CD8-positive, alpha-beta memory T cell (primary cell): ENCODE results near the gene CHTF18. TPM values are rescaled to one million over a fixed set of nuclear protein-coding genes. Genes with fewer than 3 reads are reported as not detected.

Experiments
- CTCF ChIA-PET: fragments of 350-600 bp; sonication (Branson Sonifier 250); formaldehyde crosslinking; loops from one replicate; lab custom pipeline; 2021; ENCODE audit warnings: antibody characterized with exemption; lab: Charles Lee
- POLR2A ChIA-PET: fragments of 350-600 bp; sonication (Branson Sonifier 250); formaldehyde crosslinking; loops from one replicate; lab custom pipeline; 2021; ENCODE audit warnings: antibody characterized with exemption; lab: Charles Lee
- DNase-seq, 5 donors: peaks; one replicate each; pipeline versions ENCODE4 v3.0.0 to v3.0.0-alpha.2; 2020 to 2022; ENCODE audit warnings: mixed read lengths in 1 of 5
- H3K27ac ChIP-seq: one replicate; pipeline ENCODE4 v1.7.0; 2013; ENCODE audit warnings: low read depth, mild to moderate bottlenecking, low read length, moderate library complexity
- H3K27me3 ChIP-seq: 2 replicates; pipeline ENCODE4 v1.7.0; 2013; ENCODE audit warnings: low read length, mild to moderate bottlenecking; ENCODE audit not compliant: insufficient read depth, poor library complexity, severe bottlenecking
- H3K36me3 ChIP-seq: 2 replicates; pipeline ENCODE4 v1.7.0; 2013; ENCODE audit warnings: mild to moderate bottlenecking, low read length, moderate library complexity; ENCODE audit not compliant: insufficient read depth
- H3K4me1 ChIP-seq: 2 replicates; pipeline ENCODE4 v1.7.0; 2013; ENCODE audit warnings: mild to moderate bottlenecking, low read length, moderate library complexity; ENCODE audit not compliant: insufficient read depth
- H3K4me3 ChIP-seq: 2 replicates; pipeline ENCODE4 v1.7.0; 2013; ENCODE audit warnings: mild to moderate bottlenecking, low read length
- H3K9me3 ChIP-seq: 2 replicates; pipeline ENCODE4 v1.7.0; 2013; ENCODE audit warnings: mild to moderate bottlenecking, low read length
- H3K27ac Mint-ChIP-seq, 8 donors: one replicate each; pipeline ENCODE4 v1.8.0; 2020 to 2021; ENCODE audit warnings: mixed read lengths in 8 of 8, mild to moderate bottlenecking in 6 of 8, inconsistent platforms in 3 of 8, moderate library complexity in 3 of 8
- H3K27me3 Mint-ChIP-seq, 2 donors: one replicate each; pipeline ENCODE4 v1.8.0; 2020 to 2021; ENCODE audit warnings: mixed read lengths in 2 of 2, mild to moderate bottlenecking in 1 of 2, moderate library complexity in 1 of 2
- H3K36me3 Mint-ChIP-seq, 3 donors: one replicate each; pipeline ENCODE4 v1.8.0; 2020 to 2021; ENCODE audit warnings: mixed read lengths in 3 of 3, inconsistent platforms in 1 of 3, mild to moderate bottlenecking in 1 of 3
- H3K4me1 Mint-ChIP-seq, 3 donors: one replicate each; pipeline ENCODE4 v1.8.0; 2020 to 2021; ENCODE audit warnings: mixed read lengths in 3 of 3, inconsistent platforms in 1 of 3, mild to moderate bottlenecking in 1 of 3
- H3K4me3 Mint-ChIP-seq, 7 donors: one replicate each; pipeline ENCODE4 v1.8.0; 2020 to 2021; ENCODE audit warnings: mixed read lengths in 7 of 7, mild to moderate bottlenecking in 6 of 7, moderate library complexity in 4 of 7, inconsistent platforms in 2 of 7
- H3K9me3 Mint-ChIP-seq, 5 donors: one replicate each; pipeline ENCODE4 v1.8.0; 2020 to 2022; ENCODE audit warnings: mixed read lengths in 5 of 5, mild to moderate bottlenecking in 3 of 5, moderate library complexity in 2 of 5, inconsistent platforms in 1 of 5
- polyA plus RNA-seq: library from polyadenylated mRNA; unstranded; fragments of 300-500 nt; fragmentation: Illumina TruSeq; gene quantifications from one replicate; pipeline ENCODE4 v1.2.3, GENCODE V29; 2021
- total RNA-seq, 2 experiments: library from RNA; stranded (reverse); gene quantifications; one replicate each; pipeline ENCODE4 v1.2.3, GENCODE V29; 2021

CHTF18 gene
- total and polyA plus RNA-seq, 3 experiments from 2014 or later: 3.7 to 122 (median 121) TPM

DNA sequence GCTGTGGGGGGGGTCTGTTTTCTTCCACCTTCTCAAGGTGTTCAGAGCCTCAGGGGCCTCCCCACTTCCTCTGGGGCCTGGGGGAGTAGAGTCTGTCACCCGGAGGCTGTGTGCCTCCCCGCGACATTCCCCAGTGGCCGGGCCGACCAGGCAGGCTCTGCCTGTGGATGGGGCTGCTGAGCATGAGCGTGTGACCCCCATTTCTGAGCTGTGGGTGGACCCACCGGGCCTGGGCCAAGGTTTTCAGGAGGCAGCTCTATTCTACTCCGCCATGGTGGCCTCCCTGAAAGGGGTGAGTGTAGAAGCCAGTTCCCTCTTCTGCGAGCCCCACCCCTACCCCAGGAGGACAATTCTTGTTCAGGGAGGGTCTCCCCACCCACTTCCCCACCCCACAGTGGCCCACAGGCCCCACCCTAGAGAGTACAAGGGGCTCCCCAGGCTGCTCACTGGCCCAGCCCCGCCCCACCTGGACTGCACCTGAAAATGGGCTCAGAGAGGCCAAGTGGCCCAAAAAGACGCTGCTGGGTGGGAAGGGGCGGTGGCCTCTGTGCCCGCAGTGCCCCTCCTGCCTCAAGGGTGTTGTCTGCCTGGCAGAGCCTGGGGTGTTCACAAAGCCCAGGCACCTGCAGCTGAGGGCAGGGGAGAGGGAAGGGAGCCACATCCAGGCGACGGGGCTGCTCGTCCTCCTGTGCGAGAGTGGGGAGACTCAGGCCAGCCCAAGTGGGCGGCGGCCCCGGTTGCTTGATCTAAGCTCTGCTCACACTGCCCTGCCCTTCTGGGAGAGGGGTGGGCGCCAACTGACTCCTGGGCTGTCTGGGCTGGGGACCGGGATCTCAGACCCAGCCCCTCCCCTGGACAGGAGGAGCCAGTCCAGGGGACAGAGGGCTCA is 26.6 kb upstream of the CHTF18 start:
- Mint-ChIP-seq H3K36me3 (peaks cover 0 to 2% (median 0%) of the 10 kb centered on the region in 3 donors), H3K4me1 (no peaks in the 10 kb centered on the region), H3K4me3 (no peak overlapping the region), H3K9me3 (no peaks in the 10 kb centered on the region), H3K27ac (no peak overlapping the region), H3K27me3 (peaks cover 3 to 6% of the 10 kb centered on the region in 2 donors)
- Histone ChIP-seq H3K36me3 (no peaks in the 10 kb centered on the region), H3K27me3 (no peaks in the 10 kb centered on the region), H3K4me1 (no peaks in the 10 kb centered on the region), H3K4me3 (no peak overlapping the region), H3K27ac (no peak overlapping the region), H3K9me3 (no peaks in the 10 kb centered on the region)
- ChIA-PET CTCF (no interaction called here), POLR2A (no interaction called here)
- no peak for DNase-seq

DNA sequence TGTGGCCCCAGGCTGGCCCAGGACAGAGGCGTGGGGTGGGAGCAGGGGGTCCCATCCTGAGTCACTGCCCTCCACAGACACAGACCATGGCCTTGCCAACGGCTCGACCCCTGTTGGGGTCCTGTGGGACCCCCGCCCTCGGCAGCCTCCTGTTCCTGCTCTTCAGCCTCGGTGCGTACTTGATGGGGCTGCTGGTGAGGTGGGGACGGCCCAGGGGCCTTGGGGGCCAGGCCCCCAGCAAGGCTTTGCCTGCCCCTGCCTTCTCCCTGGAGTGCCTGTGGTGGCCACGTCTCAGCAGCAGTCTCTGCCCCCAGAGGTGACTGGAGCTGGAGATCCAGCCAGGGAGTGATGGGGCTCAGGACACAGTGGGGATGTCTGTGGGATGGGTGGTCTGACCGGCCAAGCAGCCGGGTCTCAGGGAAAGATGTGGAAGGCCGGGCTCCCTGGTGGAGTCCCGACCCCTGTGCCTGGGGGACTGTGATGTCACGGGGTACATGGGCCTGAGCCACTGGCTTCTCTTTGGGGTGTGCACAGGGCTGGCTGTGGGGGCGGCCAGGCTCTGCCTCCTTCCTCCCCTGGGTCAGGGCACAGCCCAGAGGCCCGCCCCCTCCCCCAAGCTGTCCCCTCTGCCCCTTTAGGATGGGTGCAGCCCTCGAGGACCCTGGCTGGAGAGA is 25.7 kb upstream of the CHTF18 start:
- no peak overlapping the region for H3K27ac Mint-ChIP-seq
- no peak for DNase-seq

DNA sequence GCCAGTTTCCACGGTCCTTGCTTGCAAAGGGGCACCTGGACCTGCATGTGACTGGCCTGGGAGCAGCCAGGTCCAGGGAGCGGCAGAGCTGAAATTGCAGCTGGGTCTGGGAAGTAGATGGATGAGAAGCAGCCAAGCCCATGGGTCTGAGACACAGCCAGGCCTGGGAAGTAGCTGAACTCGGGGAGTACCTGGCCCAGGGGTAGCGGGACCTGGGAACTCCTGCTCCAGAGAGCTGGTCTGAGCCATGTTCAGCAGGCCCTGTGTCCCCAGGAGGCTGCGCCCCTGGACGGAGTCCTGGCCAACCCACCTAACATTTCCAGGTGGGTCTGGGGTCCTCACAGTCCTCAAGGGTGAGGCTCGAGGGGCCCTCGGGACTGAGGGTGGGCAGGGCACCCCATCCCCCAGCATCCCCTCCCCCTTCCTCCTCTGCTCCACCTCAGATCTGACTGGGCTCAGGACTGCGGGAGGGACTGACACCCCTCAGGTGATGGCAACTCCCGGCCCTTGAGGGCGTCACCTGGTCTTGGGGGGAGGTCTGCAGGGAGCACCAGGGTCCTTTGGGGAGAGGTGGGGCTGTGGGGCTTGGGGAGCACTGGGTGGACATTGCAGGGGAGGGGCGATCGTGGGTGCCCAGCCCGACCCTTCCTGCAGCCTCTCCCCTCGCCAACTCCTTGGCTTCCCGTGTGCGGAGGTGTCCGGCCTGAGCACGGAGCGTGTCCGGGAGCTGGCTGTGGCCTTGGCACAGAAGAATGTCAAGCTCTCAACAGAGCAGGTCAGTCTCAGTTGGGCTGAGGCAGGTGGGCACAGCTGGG is 24.8 kb upstream of the CHTF18 start:
- H3K36me3 ChIP-seq: no peaks in the 10 kb centered on the region
- POLR2A ChIA-PET: no interaction called here
- no peaks in the 10 kb centered on the region for H3K27me3 Mint-ChIP-seq
- H3K36me3 Mint-ChIP-seq: no peaks in the 10 kb centered on the region
- H3K4me3 Mint-ChIP-seq: no peak overlapping the region
- DNase-seq: no peak
- no peaks in the 10 kb centered on the region for H3K9me3 Mint-ChIP-seq
- H3K4me3 ChIP-seq: no peak overlapping the region
- no peaks in the 10 kb centered on the region for H3K27me3 ChIP-seq
- H3K4me1 ChIP-seq: no peaks in the 10 kb centered on the region
- H3K27ac ChIP-seq: no peak overlapping the region
- CTCF ChIA-PET: interaction anchor here (0.5 kb wide), 1 partner anchor 10 kb away, joined by 4 read pairs; no protein-coding TSS in a partner anchor
- no peaks in the 10 kb centered on the region for H3K4me1 Mint-ChIP-seq
- H3K9me3 ChIP-seq: no peaks in the 10 kb centered on the region
- peak overlapping the region in 1 of 8 donors; percentile 75 for H3K27ac Mint-ChIP-seq

More for the DNA sequence above, 25.7 kb upstream of the CHTF18 start:
- Histone ChIP-seq H3K4me1 (no peaks in the 10 kb centered on the region), H3K36me3 (no peaks in the 10 kb centered on the region), H3K9me3 (no peaks in the 10 kb centered on the region), H3K4me3 (no peak overlapping the region), H3K27me3 (no peaks in the 10 kb centered on the region), H3K27ac (no peak overlapping the region)
- ChIA-PET POLR2A (no interaction called here), CTCF (no interaction called here)
- H3K36me3 Mint-ChIP-seq: no peaks in the 10 kb centered on the region
- H3K4me3 Mint-ChIP-seq: no peak overlapping the region
- no peaks in the 10 kb centered on the region for H3K9me3 Mint-ChIP-seq
- no peaks in the 10 kb centered on the region for H3K4me1 Mint-ChIP-seq
- peaks cover 2 to 3% of the 10 kb centered on the region in 2 donors for H3K27me3 Mint-ChIP-seq

DNA sequence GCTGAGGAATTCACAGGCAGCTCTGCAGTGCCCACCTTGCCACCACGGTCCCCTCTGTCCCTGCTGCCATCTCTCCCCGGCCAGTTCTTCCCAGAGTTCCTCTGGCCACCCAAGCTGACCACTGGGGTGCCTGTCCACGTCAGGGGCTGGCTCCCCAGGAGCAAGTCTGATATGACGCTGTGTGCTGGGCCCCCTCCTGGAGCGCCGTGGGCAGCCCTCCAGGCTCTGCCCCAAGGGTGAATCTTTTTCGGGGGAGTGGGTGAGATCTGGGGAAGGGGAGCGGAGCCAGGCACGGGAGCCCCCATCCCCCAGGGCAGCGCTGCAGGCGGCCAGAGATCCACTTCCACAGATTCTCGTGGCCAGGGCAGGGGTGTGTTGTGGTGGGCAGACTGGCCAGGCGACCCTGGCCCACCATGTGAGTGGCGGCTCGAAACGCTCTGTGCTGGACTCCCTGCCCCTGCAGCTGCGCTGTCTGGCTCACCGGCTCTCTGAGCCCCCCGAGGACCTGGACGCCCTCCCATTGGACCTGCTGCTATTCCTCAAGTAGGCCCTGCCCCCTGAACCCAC is 24.2 kb upstream of the CHTF18 start:
- no peak for DNase-seq
- Mint-ChIP-seq H3K27ac (no peak overlapping the region), H3K9me3 (no peaks in the 10 kb centered on the region), H3K36me3 (no peaks in the 10 kb centered on the region), H3K27me3 (no peaks in the 10 kb centered on the region), H3K4me3 (no peak overlapping the region), H3K4me1 (no peaks in the 10 kb centered on the region)
- ChIA-PET CTCF (no interaction called here), POLR2A (no interaction called here)
- no peaks in the 10 kb centered on the region for H3K4me1 ChIP-seq
- H3K4me3 ChIP-seq: no peak overlapping the region
- no peak overlapping the region for H3K27ac ChIP-seq
- H3K9me3 ChIP-seq: no peaks in the 10 kb centered on the region
- H3K36me3 ChIP-seq: no peaks in the 10 kb centered on the region
- no peaks in the 10 kb centered on the region for H3K27me3 ChIP-seq

DNA sequence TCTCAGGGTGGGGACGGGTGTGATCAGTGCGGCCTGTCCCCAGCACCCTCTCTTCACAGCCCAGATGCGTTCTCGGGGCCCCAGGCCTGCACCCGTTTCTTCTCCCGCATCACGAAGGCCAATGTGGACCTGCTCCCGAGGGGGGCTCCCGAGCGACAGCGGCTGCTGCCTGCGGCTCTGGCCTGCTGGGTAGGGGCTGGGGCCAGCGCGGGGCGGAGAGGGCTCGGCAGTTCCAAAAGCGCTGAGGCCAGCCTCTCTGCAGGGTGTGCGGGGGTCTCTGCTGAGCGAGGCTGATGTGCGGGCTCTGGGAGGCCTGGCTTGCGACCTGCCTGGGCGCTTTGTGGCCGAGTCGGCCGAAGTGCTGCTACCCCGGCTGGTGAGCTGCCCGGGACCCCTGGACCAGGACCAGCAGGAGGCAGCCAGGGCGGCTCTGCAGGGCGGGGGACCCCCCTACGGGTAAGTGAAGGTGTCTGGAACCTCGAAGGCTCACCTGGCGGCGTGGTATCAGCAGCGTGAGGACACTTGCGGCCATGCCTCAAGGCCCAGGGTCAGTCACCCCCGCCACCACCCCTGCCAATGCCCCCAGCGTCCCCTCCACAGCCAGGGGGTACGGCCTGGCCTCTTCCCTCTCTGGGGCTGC is 23.5 kb upstream of the CHTF18 start:
- CTCF ChIA-PET: no interaction called here
- no peaks in the 10 kb centered on the region for H3K9me3 Mint-ChIP-seq
- no peaks in the 10 kb centered on the region for H3K27me3 Mint-ChIP-seq
- H3K4me3 Mint-ChIP-seq: no peak overlapping the region
- no peak for DNase-seq
- no peaks in the 10 kb centered on the region for H3K4me1 Mint-ChIP-seq
- H3K27me3 ChIP-seq: no peaks in the 10 kb centered on the region
- H3K4me1 ChIP-seq: no peaks in the 10 kb centered on the region
- no peak overlapping the region for H3K4me3 ChIP-seq
- no peaks in the 10 kb centered on the region for H3K36me3 Mint-ChIP-seq
- H3K27ac Mint-ChIP-seq: peak overlapping the region in 1 of 8 donors; percentile 54
- no peaks in the 10 kb centered on the region for H3K36me3 ChIP-seq
- no peak overlapping the region for H3K27ac ChIP-seq
- no peaks in the 10 kb centered on the region for H3K9me3 ChIP-seq
- POLR2A ChIA-PET: no interaction called here

DNA sequence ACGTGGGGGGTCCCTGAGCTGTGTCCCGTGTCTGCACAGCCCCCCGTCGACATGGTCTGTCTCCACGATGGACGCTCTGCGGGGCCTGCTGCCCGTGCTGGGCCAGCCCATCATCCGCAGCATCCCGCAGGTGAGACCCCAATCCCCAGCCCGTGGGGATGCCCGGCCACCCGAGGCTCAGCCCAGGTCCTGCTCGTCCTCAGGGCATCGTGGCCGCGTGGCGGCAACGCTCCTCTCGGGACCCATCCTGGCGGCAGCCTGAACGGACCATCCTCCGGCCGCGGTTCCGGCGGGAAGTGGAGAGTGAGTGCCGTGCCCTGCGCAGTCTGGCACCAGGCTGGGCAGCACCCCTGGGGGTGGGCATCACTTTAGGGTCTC is 22.9 kb upstream of the CHTF18 start:
- Mint-ChIP-seq H3K36me3 (no peaks in the 10 kb centered on the region), H3K27me3 (no peaks in the 10 kb centered on the region), H3K4me1 (no peaks in the 10 kb centered on the region), H3K27ac (no peak overlapping the region), H3K9me3 (no peaks in the 10 kb centered on the region), H3K4me3 (no peak overlapping the region)
- CTCF ChIA-PET: no interaction called here
- no peak for DNase-seq
- Histone ChIP-seq H3K27ac (no peak overlapping the region), H3K36me3 (no peaks in the 10 kb centered on the region), H3K4me1 (no peaks in the 10 kb centered on the region), H3K9me3 (no peaks in the 10 kb centered on the region), H3K27me3 (no peaks in the 10 kb centered on the region), H3K4me3 (no peak overlapping the region)
- POLR2A ChIA-PET: no interaction called here

DNA sequence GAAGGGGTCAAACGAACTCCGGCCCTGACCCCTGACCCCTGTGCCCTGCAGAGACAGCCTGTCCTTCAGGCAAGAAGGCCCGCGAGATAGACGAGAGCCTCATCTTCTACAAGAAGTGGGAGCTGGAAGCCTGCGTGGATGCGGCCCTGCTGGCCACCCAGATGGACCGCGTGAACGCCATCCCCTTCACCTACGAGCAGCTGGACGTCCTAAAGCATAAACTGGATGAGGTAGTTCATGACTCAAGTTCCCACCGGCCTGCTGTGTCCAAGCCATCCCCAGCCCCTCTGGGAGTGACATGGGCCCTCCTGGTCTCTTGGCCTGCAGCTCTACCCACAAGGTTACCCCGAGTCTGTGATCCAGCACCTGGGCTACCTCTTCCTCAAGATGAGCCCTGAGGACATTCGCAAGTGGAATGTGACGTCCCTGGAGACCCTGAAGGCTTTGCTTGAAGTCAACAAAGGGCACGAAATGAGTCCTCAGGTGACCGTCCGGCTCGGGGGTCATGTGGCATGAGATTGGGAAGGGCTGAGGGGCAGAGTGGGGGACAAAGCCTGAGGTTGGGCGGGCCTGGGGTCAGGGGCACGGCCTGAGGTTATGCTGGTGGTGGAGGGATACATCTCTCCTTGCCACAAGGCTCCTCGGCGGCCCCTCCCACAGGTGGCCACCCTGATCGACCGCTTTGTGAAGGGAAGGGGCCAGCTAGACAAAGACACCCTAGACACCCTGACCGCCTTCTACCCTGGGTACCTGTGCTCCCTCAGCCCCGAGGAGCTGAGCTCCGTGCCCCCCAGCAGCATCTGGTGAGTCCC is 22.2 kb upstream of the CHTF18 start:
- ChIA-PET POLR2A (no interaction called here), CTCF (no interaction called here)
- Mint-ChIP-seq H3K4me1 (no peaks in the 10 kb centered on the region), H3K27me3 (no peaks in the 10 kb centered on the region), H3K4me3 (no peak overlapping the region), H3K27ac (no peak overlapping the region), H3K36me3 (no peaks in the 10 kb centered on the region), H3K9me3 (no peaks in the 10 kb centered on the region)
- DNase-seq: no peak
- no peaks in the 10 kb centered on the region for H3K27me3 ChIP-seq
- H3K36me3 ChIP-seq: no peaks in the 10 kb centered on the region
- no peak overlapping the region for H3K4me3 ChIP-seq
- H3K9me3 ChIP-seq: no peaks in the 10 kb centered on the region
- no peaks in the 10 kb centered on the region for H3K4me1 ChIP-seq
- H3K27ac ChIP-seq: no peak overlapping the region
